ENCODE data around the gene HIP1. TPM values are rescaled to one million over a fixed set of nuclear protein-coding genes. Genes with fewer than 3 reads are reported as not detected.

HIP1 gene
- total and polyA plus RNA-seq, 9 of the 15 experiments (the other 6 are each of a cell fraction or from before 2014, with no cell fraction given) = 2.4 to 13.7 (median 9.5) TPM

GRCh38 chr7:75596727-75597614 lies 141.8 kb downstream of the HIP1 start (continued):
- no peak for TF ChIP-seq ATF2 (CRISPR knock-in tag; IDR thresholded peaks at IDR 0.05)
- peak; percentile 81 for TF ChIP-seq USF2 (CRISPR knock-in tag; IDR thresholded peaks at IDR 0.05)
- peak; percentile 76 for TF ChIP-seq ZEB2 (IDR thresholded peaks at IDR 0.05)
- TF ChIP-seq HDAC6 (IDR thresholded peaks at IDR 0.05; ENCODE audit: low read depth, low read length) = no peak
- no peak for TF ChIP-seq ZNF165 (CRISPR knock-in tag; IDR thresholded peaks at IDR 0.05; ENCODE audit: borderline replicate concordance)
- TF ChIP-seq ZNF507 (tag; conservative IDR thresholded peaks at IDR 0.05) = no peak
- peak; percentile 68; the same call in 1 of the 2 replicates for TF ChIP-seq DPF2 (IDR thresholded peaks at IDR 0.05)
- TF ChIP-seq SLC30A9 (CRISPR knock-in tag; IDR thresholded peaks at IDR 0.05) = no peak
- TF ChIP-seq CREB5 (CRISPR knock-in tag; IDR thresholded peaks at IDR 0.05) = no peak
- TF ChIP-seq SMARCB1 (IDR thresholded peaks at IDR 0.05; ENCODE audit: insufficient read length, low read depth) = no peak
- TF ChIP-seq ADNP (tag; IDR thresholded peaks at IDR 0.05) = no peak; the same call in 1 of the 2 replicates
- TF ChIP-seq EWSR1 (IDR thresholded peaks at IDR 0.05; ENCODE audit: borderline replicate concordance, low read depth, partially characterized antibody) = no peak
- no peak for TF ChIP-seq TCF3 (CRISPR knock-in tag; IDR thresholded peaks at IDR 0.05)
- TF ChIP-seq CAMTA2 (CRISPR knock-in tag; conservative IDR thresholded peaks at IDR 0.05) = no peak
- TF ChIP-seq NFE2L1 (tag; IDR thresholded peaks at IDR 0.05; ENCODE audit: borderline replicate concordance, low read depth) = no peak
- TF ChIP-seq ZBTB17 (CRISPR knock-in tag; IDR thresholded peaks at IDR 0.05) = 0 out of 2 replicates have a peak, but pooled peaks have one; percentile 52
- TF ChIP-seq ZNF830 (CRISPR knock-in tag; IDR thresholded peaks at IDR 0.05) = no peak
- no peak for TF ChIP-seq HIVEP1 (CRISPR knock-in tag; IDR thresholded peaks at IDR 0.05)
- TF ChIP-seq DDX20 (tag; IDR thresholded peaks at IDR 0.05; ENCODE audit: low read depth) = no peak
- TF ChIP-seq ZNF311 (CRISPR knock-in tag; IDR thresholded peaks at IDR 0.05) = no peak
- no peak for TF ChIP-seq SAFB2 (IDR thresholded peaks at IDR 0.05; ENCODE audit: borderline replicate concordance, low read depth, low read length, severe bottlenecking)
- 0 out of 2 replicates have a peak, but pooled peaks have one; percentile 48 for TF ChIP-seq ZBTB9 (CRISPR knock-in tag; IDR thresholded peaks at IDR 0.05)
- no peak for TF ChIP-seq THRB (CRISPR knock-in tag; conservative IDR thresholded peaks at IDR 0.05)
